Astrocyte (in vitro differentiated cells and primary cell): Measurements from ENCODE around the gene EHBP1. TPM values are rescaled to one million over a fixed set of nuclear protein-coding genes. Genes with fewer than 3 reads are reported as not detected.

ENCODE experiments used
- DNase-seq: peaks from one replicate; pipeline ENCODE4 v3.0.0-alpha.2; 2010; ENCODE audit warnings: low read depth
- FAIRE-seq: peaks from 2 replicates; lab custom pipeline; 2011; peaks lifted over from hg19 to GRCh38; lab: Jason Lieb, UNC
- H2AFZ ChIP-seq: 2 replicates; pipeline ENCODE4 v1.6.0; 2012; ENCODE audit warnings: low read depth, low read length, inconsistent platforms
- H3K27ac ChIP-seq: 2 replicates; pipeline ENCODE4 v1.5.1; 2011; ENCODE audit warnings: low read depth, low read length, inconsistent platforms
- H3K27me3 ChIP-seq: 2 replicates; pipeline ENCODE4 v1.6.0; 2011; ENCODE audit warnings: low read length, inconsistent platforms; ENCODE audit not compliant: insufficient read depth
- H3K36me3 ChIP-seq: 2 replicates; pipeline ENCODE4 v1.5.1; 2011; ENCODE audit warnings: low read length, inconsistent platforms; ENCODE audit not compliant: insufficient read depth
- H3K4me1 ChIP-seq: 2 replicates; pipeline ENCODE4 v1.5.1; 2011; ENCODE audit warnings: low read length, inconsistent platforms; ENCODE audit not compliant: insufficient read depth
- H3K4me2 ChIP-seq: 2 replicates; pipeline ENCODE4 v1.6.0; 2012; ENCODE audit warnings: low read length, inconsistent platforms
- H3K4me3 ChIP-seq: 2 replicates; pipeline ENCODE4 v1.5.1; 2011; ENCODE audit warnings: low read depth, mild to moderate bottlenecking, low read length, inconsistent platforms; ENCODE audit not compliant: insufficient read depth
- H3K79me2 ChIP-seq: 2 replicates; pipeline ENCODE4 v1.6.0; 2012; ENCODE audit warnings: mild to moderate bottlenecking, low read length, inconsistent platforms; ENCODE audit not compliant: insufficient read depth
- H3K9ac ChIP-seq: 2 replicates; pipeline ENCODE4 v1.6.0; 2012; ENCODE audit warnings: mild to moderate bottlenecking, low read length, inconsistent platforms
- H3K9me3 ChIP-seq: 2 replicates; pipeline ENCODE4 v1.5.1; 2012; ENCODE audit warnings: low read depth, mild to moderate bottlenecking, low read length, inconsistent platforms; ENCODE audit not compliant: insufficient read depth
- H4K20me1 ChIP-seq: 2 replicates; pipeline ENCODE4 v1.6.0; 2012; ENCODE audit warnings: low read length, inconsistent platforms; ENCODE audit not compliant: insufficient read depth
- H3K27ac Mint-ChIP-seq: one replicate; pipeline ENCODE4 v1.8.0; 2021; ENCODE audit warnings: mild to moderate bottlenecking, mixed read lengths; ENCODE audit not compliant: unreplicated experiment
- H3K27me3 Mint-ChIP-seq: one replicate; pipeline ENCODE4 v1.8.0; 2021; ENCODE audit warnings: low read depth, mixed read lengths; ENCODE audit not compliant: unreplicated experiment
- H3K36me3 Mint-ChIP-seq: one replicate; pipeline ENCODE4 v1.8.0; 2021; ENCODE audit warnings: low read depth, mixed read lengths; ENCODE audit not compliant: unreplicated experiment
- H3K4me1 Mint-ChIP-seq: one replicate; pipeline ENCODE4 v1.8.0; 2021; ENCODE audit warnings: low read depth, mixed read lengths; ENCODE audit not compliant: unreplicated experiment
- H3K4me3 Mint-ChIP-seq: one replicate; pipeline ENCODE4 v1.8.0; 2021; ENCODE audit warnings: mild to moderate bottlenecking, moderate library complexity, mixed read lengths; ENCODE audit not compliant: unreplicated experiment
- H3K9me3 Mint-ChIP-seq: one replicate; pipeline ENCODE4 v1.8.0; 2021; ENCODE audit warnings: mild to moderate bottlenecking, mixed read lengths; ENCODE audit not compliant: unreplicated experiment
- CTCF ChIP-seq: IDR thresholded peaks from 2 replicates; pipeline ENCODE4 v1.5.1; 2011; ENCODE audit warnings: low read depth, mild to moderate bottlenecking, inconsistent platforms, low read length, moderate library complexity; ENCODE audit not compliant: insufficient read depth
- EZH2 ChIP-seq: IDR thresholded peaks from 2 replicates; pipeline ENCODE4 v1.6.1; 2012; ENCODE audit warnings: mild to moderate bottlenecking, low read length, inconsistent platforms; ENCODE audit not compliant: insufficient read depth
- total RNA-seq: library from RNA; stranded (reverse); gene quantifications from 2 replicates; pipeline ENCODE4 v1.2.1, GENCODE V29; 2021

The EHBP1 gene
- total RNA-seq, 1 donor from 2014 or later: 44.1 TPM

DNA sequence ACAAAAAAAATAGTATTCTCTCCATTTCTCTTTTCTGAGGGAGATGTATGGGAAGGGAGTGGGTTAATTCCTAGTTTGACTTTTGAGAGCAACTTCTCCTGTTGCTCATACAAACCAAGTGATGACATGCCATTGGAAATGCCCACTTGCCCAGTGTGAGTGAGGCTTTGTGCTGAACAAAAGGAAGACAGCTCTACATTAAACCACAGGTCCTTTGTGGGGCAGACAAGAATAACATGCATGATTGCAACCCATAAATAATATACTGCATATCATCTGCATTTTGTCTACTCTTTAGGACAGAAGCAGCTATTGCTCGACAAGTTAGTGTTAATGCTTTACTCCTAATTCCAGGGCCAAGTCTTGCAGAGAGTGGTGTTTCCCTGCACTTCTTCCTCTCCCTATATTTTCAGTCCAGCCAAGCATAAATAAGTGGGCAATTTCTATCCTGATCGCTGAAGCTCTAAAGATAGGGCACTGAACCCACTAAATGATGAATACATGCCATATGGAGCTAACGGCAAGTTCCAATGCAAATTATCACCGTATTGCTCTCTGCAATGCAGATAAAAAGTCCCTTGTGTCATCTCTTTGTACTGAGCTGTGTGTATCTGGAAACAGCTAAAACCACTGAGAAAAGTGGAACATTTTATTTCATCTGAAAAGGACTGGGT lies 19.4 kb upstream of the EHBP1 start:
- H3K4me2 ChIP-seq: no peak overlapping the region
- no peaks in the 10 kb centered on the region for H3K79me2 ChIP-seq
- no peak overlapping the region for H3K4me3 ChIP-seq
- H3K9ac ChIP-seq: no peak overlapping the region
- H3K4me1 Mint-ChIP-seq: peaks cover 20% of the 10 kb centered on the region
- no peak for FAIRE-seq
- peaks cover 1% of the 10 kb centered on the region for H3K27me3 Mint-ChIP-seq
- no peaks in the 10 kb centered on the region for H3K4me1 ChIP-seq
- no peak for DNase-seq
- no peaks in the 10 kb centered on the region for H4K20me1 ChIP-seq
- H3K4me3 Mint-ChIP-seq: no peak overlapping the region
- H3K27ac ChIP-seq: no peak overlapping the region
- TF ChIP-seq CTCF: no peak
- no peak for TF ChIP-seq EZH2
- H2AFZ ChIP-seq: no peak overlapping the region
- no peaks in the 10 kb centered on the region for H3K27me3 ChIP-seq
- H3K36me3 ChIP-seq: no peaks in the 10 kb centered on the region
- no peak overlapping the region for H3K27ac Mint-ChIP-seq
- H3K36me3 Mint-ChIP-seq: no peaks in the 10 kb centered on the region
- H3K9me3 Mint-ChIP-seq: no peaks in the 10 kb centered on the region
- H3K9me3 ChIP-seq: no peaks in the 10 kb centered on the region

DNA sequence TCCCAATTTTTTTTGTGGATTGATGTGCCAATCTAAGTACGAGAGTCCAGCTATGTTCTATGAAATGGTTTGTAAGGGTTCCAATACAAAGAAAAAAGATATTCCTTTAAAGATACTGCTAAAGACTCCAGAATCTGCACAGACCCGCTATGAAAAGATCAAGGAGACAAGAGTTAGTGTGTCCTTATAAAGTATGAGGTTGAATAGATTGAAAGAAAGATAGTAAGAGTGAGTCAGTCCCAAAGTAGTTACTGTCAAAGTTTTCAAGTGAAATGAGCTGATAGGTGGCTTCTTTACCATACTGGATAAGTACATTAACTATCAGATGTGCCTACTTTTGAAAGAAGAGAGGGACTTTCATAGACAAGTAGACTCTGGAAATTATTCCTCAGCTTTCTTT lies 17.9 kb upstream of the EHBP1 start:
- no peak overlapping the region for H2AFZ ChIP-seq
- TF ChIP-seq CTCF: no peak
- no peaks in the 10 kb centered on the region for H3K4me1 ChIP-seq
- no peak overlapping the region for H3K4me2 ChIP-seq
- Mint-ChIP-seq H3K36me3 (no peaks in the 10 kb centered on the region), H3K27me3 (peaks cover 1% of the 10 kb centered on the region), H3K4me3 (no peak overlapping the region), H3K27ac (no peak overlapping the region), H3K4me1 (peaks cover 20% of the 10 kb centered on the region), H3K9me3 (no peaks in the 10 kb centered on the region)
- DNase-seq: peak; percentile 56
- FAIRE-seq: peak; percentile 34
- H3K4me3 ChIP-seq: no peak overlapping the region
- no peak overlapping the region for H3K27ac ChIP-seq
- H3K9ac ChIP-seq: no peak overlapping the region
- H3K79me2 ChIP-seq: no peaks in the 10 kb centered on the region
- H3K9me3 ChIP-seq: no peaks in the 10 kb centered on the region
- H4K20me1 ChIP-seq: no peaks in the 10 kb centered on the region
- no peaks in the 10 kb centered on the region for H3K27me3 ChIP-seq
- no peaks in the 10 kb centered on the region for H3K36me3 ChIP-seq

GRCh38 chr2:62688771-62689170 lies 16.7 kb upstream of the EHBP1 start:
- FAIRE-seq: peak; percentile 62
- H3K27me3 ChIP-seq: no peaks in the 10 kb centered on the region

More at GRCh38 chr2:62688771-62689170, 16.7 kb upstream of the EHBP1 start:
- Histone ChIP-seq H3K79me2 (no peaks in the 10 kb centered on the region), H2AFZ (no peak overlapping the region), H3K27ac (no peak overlapping the region), H4K20me1 (no peaks in the 10 kb centered on the region), H3K9ac (no peak overlapping the region), H3K9me3 (no peaks in the 10 kb centered on the region), H3K4me3 (no peak overlapping the region), H3K4me1 (no peaks in the 10 kb centered on the region), H3K36me3 (no peaks in the 10 kb centered on the region), H3K4me2 (no peak overlapping the region)
- peaks cover 20% of the 10 kb centered on the region for H3K4me1 Mint-ChIP-seq
- H3K4me3 Mint-ChIP-seq: no peak overlapping the region
- H3K27me3 Mint-ChIP-seq: peaks cover 1% of the 10 kb centered on the region
- DNase-seq: no peak
- TF ChIP-seq CTCF: no peak
- no peak for TF ChIP-seq EZH2
- H3K36me3 Mint-ChIP-seq: no peaks in the 10 kb centered on the region
- H3K9me3 Mint-ChIP-seq: no peaks in the 10 kb centered on the region
- no peak overlapping the region for H3K27ac Mint-ChIP-seq
